Measurements from ENCODE around the gene AGPAT1.

Gene AGPAT1

DNA sequence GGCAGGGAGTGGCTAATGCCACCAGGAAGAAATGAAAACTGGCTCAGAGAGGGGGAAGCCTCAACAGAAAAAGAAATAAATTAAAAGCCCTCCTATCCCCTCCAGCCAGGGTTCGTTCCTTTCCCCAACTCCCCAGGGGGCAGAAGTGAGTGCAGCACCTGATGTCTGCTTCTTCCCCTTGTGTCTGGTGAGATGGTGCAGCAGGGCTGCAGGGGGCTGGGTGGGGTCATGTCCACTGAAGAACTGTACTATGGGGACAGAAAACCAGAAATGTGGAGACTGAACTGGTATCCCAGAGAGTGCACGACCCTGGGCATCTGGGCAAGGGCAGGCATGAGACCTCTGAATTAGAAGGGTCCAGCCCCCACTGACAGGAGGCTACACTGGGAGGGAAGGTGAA lies 7.5 kb downstream of the AGPAT1 start:
- no peak for DNase-seq (ENCODE audit: low spot score)
- in situ Hi-C loops (cut with MboI; ENCODE audit: low pct_unique_long_range_greater_than_20kb, low sequenced_read_pairs, unreplicated experiment): no loop called here
- TF ChIP-seq, protein P1, sequence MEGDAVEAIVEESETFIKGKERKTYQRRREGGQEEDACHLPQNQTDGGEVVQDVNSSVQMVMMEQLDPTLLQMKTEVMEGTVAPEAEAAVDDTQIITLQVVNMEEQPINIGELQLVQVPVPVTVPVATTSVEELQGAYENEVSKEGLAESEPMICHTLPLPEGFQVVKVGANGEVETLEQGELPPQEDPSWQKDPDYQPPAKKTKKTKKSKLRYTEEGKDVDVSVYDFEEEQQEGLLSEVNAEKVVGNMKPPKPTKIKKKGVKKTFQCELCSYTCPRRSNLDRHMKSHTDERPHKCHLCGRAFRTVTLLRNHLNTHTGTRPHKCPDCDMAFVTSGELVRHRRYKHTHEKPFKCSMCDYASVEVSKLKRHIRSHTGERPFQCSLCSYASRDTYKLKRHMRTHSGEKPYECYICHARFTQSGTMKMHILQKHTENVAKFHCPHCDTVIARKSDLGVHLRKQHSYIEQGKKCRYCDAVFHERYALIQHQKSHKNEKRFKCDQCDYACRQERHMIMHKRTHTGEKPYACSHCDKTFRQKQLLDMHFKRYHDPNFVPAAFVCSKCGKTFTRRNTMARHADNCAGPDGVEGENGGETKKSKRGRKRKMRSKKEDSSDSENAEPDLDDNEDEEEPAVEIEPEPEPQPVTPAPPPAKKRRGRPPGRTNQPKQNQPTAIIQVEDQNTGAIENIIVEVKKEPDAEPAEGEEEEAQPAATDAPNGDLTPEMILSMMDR (IDR thresholded peaks at IDR 0.05; ENCODE audit: extremely low read depth, insufficient read depth, missing control alignments): no peak

DNA sequence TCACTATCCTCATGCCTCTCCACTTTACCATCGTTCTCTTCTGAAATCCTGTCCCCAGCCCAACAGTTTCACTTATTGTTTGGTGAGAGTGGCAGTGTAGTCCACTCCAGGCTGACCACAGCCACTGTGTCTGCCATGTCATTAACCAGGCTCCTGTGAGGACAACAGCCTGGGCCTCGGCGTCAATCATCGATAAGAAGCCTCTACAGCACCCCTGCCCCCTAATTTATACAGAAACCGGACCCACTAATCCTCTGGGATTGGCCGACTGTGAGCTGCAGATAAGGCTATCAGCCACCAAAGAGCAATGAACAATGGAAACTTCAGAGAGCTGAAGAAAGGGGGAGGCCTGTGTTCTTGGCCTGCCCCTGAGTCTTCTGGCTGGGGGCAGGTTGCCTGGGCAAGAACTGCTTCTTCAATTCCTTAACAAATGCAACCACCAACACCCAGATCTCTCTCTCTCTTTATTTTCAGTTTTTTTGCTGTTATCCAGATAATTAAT lies 8.1 kb downstream of the AGPAT1 start:
- in situ Hi-C loops (cut with MboI; ENCODE audit: low pct_unique_long_range_greater_than_20kb, low sequenced_read_pairs, unreplicated experiment): no loop called here
- no peak for DNase-seq (ENCODE audit: low spot score)
- TF ChIP-seq, protein P1 (IDR thresholded peaks at IDR 0.05; ENCODE audit: extremely low read depth, insufficient read depth, missing control alignments): no peak

DNA sequence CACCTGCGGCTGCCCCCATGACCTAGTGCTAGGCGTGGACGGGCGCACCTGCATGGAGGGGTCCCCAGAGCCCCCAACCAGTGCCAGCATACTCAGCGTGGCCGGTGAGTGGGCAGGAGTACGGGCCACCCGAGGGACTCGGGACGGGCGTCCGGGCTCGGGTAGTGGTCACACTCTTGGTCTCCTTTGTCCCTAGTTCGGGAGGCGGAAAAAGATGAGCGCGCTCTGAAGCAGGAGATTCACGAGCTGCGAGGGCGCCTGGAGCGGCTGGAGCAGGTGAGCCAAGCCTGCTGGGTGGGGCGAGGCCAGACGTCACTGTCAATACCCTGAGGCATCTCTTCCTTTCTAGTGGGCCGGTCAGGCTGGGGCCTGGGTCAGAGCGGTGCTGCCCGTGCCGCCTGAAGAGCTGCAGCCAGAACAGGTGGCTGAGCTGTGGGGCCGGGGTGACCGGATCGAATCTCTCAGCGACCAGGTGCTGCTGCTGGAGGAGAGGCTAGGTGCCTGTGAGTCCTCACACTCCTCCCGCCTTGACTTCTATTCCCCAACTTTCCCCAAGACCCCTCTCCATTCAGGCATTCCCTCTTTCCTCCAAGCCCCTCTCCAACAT lies 8.6 kb downstream of the AGPAT1 start:
- in situ Hi-C loops (cut with MboI; ENCODE audit: low pct_unique_long_range_greater_than_20kb, low sequenced_read_pairs, unreplicated experiment): no loop called here
- no peak for DNase-seq (ENCODE audit: low spot score)
- TF ChIP-seq, protein P1 (IDR thresholded peaks at IDR 0.05; ENCODE audit: extremely low read depth, insufficient read depth, missing control alignments): no peak

DNA sequence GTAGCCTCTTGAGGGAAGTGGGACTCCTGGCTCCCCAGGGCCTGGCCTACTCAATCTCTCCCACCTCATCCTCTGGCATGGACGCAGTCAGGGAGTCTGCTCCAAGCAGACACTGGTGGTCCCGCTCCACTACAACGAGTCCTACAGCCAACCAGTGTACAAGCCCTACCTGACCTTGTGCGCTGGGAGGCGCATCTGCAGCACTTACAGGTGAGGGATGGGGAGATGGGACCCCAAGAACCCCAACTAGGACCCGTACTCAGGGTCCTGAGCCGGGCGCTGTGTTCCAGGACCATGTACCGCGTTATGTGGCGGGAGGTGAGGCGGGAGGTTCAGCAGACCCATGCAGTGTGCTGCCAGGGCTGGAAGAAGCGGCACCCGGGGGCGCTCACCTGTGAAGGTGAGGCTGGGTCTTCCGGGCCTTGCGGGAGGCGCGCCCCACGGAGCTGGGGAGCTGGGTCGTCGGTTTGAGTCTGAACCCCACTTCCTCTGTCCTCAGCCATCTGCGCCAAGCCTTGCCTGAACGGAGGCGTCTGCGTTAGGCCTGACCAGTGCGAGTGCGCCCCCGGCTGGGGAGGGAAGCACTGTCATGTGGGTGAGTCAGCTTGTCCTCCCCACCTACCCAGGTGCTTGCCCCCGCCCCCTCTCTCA lies 9.3 kb downstream of the AGPAT1 start:
- no peak for DNase-seq (ENCODE audit: low spot score)
- in situ Hi-C loops (cut with MboI; ENCODE audit: low pct_unique_long_range_greater_than_20kb, low sequenced_read_pairs, unreplicated experiment): no loop called here
- TF ChIP-seq, protein P1 (IDR thresholded peaks at IDR 0.05; ENCODE audit: extremely low read depth, insufficient read depth, missing control alignments): no peak

DNA sequence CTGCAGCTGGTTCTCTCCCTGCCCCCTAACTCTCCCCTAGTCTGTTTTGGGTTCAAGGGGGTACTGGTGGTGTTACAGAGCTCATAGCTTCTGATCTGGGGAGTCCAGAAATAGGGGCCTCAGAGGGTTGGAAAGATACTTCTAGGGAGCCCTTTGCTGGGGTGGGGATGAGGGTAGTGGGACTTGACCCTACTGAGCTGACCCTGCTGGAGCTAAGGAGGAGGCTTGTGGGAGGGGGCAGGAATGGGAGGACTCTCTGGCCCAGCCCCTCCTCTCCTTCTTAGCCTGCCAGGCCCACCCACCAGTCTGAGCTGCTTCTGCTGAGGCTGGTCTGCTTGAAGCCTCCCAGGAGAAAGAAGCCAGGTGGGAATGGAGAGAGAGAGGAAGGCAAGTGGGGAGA lies 11.6 kb downstream of the AGPAT1 start, which contains the start of gene EGFL8:
EGFL8 (plus strand) TSS at position 301 of the 400 bp plus-strand sequence. CDS start 1,571 bp downstream, outside the sequence.
- in situ Hi-C loops (cut with MboI; ENCODE audit: low pct_unique_long_range_greater_than_20kb, low sequenced_read_pairs, unreplicated experiment): no loop called here
- TF ChIP-seq, protein P1 (IDR thresholded peaks at IDR 0.05; ENCODE audit: extremely low read depth, insufficient read depth, missing control alignments): no peak
- DNase-seq (ENCODE audit: low spot score): no peak

DNA sequence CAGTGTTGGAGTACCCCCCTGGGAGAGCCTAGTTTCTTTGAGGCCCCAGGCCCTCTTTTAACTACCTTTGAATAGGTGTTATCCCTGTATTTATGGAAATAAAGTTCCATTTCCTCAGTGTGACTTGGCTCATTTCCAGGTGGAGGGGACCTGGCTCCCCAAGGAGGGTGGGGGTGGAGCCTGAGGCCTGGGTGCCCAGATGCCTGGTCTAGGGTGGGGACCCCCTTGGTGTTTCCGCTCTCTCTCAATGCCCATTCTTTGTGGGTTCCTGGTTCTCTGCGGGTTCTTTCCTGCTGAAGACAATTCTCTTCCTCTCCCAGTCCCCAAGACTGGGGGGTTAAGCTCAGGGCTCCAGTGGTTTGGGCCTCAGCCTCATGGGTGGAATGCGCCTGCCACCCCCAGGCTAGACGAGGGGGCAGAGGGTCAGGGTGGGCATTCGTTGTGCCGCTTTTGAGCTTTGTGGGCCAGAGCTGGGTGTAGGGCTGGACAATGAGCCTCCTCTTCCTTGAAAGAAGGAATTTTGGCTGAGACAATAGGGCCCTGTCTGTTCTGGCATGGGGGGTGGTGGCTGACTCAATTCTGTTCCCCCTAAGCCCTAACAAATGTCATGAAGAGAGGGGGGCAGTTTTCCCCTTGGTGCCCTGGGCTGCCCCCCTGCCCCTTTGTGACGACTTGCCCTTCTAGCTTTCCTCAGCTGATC lies 12.2 kb downstream of the AGPAT1 start:
- TF ChIP-seq, protein P1 (IDR thresholded peaks at IDR 0.05; ENCODE audit: extremely low read depth, insufficient read depth, missing control alignments): no peak
- DNase-seq (ENCODE audit: low spot score): no peak
- in situ Hi-C loops (cut with MboI; ENCODE audit: low pct_unique_long_range_greater_than_20kb, low sequenced_read_pairs, unreplicated experiment): no loop called here
